HG02642 (cell line): ENCODE measurements around the gene HLTF.
"Not testable (repeated sequence)": the region's sequence is repeated elsewhere in the genome, so short reads cannot be mapped to it uniquely, and the experiment has no call there.

ENCODE experiments used
- ATAC-seq: cut with Tn5 transposase; IDR thresholded peaks from one replicate; pipeline ENCODE4 v1.9.1; 2021; ENCODE audit warnings: mild to moderate bottlenecking; ENCODE audit not compliant: unreplicated experiment, poor library complexity

HLTF gene, protein sequence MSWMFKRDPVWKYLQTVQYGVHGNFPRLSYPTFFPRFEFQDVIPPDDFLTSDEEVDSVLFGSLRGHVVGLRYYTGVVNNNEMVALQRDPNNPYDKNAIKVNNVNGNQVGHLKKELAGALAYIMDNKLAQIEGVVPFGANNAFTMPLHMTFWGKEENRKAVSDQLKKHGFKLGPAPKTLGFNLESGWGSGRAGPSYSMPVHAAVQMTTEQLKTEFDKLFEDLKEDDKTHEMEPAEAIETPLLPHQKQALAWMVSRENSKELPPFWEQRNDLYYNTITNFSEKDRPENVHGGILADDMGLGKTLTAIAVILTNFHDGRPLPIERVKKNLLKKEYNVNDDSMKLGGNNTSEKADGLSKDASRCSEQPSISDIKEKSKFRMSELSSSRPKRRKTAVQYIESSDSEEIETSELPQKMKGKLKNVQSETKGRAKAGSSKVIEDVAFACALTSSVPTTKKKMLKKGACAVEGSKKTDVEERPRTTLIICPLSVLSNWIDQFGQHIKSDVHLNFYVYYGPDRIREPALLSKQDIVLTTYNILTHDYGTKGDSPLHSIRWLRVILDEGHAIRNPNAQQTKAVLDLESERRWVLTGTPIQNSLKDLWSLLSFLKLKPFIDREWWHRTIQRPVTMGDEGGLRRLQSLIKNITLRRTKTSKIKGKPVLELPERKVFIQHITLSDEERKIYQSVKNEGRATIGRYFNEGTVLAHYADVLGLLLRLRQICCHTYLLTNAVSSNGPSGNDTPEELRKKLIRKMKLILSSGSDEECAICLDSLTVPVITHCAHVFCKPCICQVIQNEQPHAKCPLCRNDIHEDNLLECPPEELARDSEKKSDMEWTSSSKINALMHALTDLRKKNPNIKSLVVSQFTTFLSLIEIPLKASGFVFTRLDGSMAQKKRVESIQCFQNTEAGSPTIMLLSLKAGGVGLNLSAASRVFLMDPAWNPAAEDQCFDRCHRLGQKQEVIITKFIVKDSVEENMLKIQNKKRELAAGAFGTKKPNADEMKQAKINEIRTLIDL

DNA sequence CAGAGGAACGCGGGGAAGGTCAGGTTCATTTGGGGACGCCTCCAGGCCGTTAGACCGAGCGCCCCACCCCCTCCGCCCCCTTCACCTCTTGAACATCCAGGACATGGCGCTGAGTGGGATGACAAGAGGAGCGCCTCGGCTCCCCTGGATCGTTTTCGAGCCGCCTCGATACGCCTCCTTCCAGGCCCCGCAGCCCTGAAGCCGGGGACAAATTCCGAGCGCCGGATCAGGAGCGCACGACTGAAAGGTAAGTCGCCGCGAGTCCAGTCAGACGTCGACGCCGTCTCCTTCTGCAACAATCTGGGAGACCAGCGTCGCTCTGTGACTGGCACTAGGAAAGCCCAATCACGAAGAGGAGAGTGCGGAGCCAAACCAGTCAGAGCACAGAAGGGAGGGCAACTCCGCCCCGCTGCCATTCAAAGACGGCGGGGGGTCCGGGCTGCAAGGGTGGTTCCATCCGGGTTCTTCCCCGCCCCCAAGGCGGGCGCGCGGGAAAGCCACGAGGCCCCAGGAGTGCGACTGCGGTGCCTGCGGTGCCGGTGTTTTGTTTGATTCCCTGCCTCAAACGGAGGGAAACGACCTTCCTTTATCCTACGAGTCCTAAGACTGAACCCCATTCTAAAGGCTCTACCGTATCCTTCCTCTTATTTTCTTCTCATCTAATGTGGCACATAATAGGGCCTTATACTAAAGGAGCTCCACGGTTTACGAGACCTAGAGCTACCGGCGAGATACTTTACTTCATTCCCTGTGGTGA, at the start of gene HLTF:
Gene HLTF (minus strand): TSS at position 302 of the 757 bp plus-strand sequence. CDS start 197 bp downstream, at position 105.
- peak; percentile 99 for ATAC-seq

DNA sequence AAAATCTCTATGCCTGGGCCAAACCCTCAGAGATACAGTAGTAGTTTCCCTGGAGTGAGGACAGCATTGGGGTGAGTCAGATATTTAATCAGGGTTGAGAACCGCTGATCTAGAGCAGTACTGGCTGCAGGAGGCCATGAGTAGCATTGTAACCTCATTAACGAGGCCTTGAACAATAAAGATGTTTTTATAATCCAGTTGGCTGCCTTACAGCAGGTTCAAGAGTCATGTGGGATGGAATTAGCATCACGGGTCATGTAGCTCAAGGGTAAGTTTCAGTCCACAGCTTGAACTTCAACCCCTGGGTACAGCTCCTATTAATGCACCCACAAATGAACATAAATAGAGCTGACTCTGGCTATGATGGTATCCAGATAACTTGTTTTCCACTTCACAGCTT, 48.2 kb upstream of the HLTF start:
- ATAC-seq: no peak

- ATAC-seq: no peak
These were observed 45.3 kb upstream of the HLTF start for GRCh38 chr3:149131589-149131988.

GRCh38 chr3:149129326-149130205, 43.2 kb upstream of the HLTF start, which contains the start of gene HPS3:
HPS3 (plus strand) TSS chr3:149129638; CDS start chr3:149129724, 86 bp downstream.
- ATAC-seq: peak; percentile 95

- no peak for ATAC-seq
These were observed 42.5 kb upstream of the HLTF start for GRCh38 chr3:149128821-149129220.

DNA sequence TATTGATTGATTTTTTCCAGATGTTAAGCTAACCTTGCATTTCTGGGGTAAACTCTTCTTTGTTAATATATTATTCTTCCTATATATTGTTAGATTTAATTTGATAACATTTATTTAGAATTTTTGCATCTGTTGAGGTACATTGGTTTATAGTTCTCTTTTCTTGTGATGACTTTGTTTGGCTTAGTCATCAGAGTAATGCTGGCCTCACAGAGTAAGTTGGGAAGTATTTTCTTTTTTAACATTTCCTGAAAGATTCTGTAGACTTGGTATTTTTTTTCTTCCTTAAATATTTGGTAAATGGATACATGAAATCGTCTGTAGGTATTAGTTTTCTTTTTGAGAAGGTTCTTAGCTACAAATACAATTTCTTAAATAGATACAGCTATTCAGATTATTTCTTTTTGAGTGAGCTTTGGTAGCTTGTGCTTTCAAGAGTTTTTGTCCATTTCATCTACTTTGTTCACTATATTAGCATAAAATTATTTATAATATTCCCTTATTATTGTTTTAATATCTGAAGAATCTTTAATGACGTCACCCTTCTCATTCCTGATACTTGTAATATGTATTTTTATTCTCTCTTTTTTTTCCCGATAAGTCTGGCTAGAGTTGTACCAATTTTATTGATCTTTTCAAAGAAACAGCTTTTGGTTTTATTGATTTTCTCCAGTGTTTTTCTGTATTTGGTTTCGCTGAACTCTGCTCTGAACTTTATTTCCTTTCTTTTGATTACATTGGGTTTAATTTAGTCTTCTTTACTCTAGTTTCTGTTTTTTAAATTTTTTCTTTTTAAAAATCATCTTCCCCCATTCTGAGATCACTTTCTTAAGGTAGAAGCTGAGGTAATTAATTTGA, 36.6 kb upstream of the HLTF start:
- no peak for ATAC-seq

- ATAC-seq: peak; percentile 85
These were observed 34.0 kb upstream of the HLTF start for GRCh38 chr3:149120051-149120972.

- ATAC-seq: no peak
These were observed 33.1 kb upstream of the HLTF start for GRCh38 chr3:149119466-149119865.

DNA sequence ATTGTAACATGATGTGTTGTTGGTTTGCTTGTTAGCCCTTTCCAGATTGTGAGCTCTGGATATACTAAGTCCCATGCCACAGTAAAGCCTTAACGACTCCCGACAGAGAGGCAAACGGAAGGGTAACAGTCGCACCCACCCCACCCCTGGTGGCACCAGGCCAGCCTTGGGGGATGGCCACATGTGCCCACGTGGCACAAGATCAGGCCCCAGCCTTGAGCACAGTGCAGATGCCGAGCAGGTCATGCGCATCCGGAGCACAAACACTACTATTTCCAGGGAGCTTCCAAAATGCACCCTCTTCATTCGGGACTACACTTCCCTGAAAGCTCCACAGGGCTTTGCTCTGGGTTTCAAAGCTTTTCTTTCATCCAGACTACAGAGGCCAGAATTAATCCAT, 32.4 kb upstream of the HLTF start:
- no peak for ATAC-seq

DNA sequence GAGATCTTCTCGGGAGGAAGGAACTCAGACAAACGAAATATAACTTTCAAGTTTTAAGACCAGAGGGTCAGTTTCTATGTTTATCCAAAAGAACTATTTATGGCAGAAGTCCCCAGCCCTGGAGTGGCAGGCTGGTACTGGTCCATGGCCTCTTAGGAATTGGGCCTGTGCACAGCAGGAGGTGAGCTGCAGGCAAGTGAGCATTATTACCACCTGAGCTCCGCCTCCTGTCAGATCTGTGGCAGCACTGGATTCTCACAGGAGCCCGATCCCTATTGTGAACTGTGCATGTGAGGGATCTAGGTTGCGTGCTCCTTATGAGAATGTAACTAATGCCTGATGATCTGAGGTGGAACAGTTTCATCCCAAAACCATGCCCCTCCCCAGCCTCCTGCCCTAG, 28.8 kb upstream of the HLTF start:
- no peak for ATAC-seq

DNA sequence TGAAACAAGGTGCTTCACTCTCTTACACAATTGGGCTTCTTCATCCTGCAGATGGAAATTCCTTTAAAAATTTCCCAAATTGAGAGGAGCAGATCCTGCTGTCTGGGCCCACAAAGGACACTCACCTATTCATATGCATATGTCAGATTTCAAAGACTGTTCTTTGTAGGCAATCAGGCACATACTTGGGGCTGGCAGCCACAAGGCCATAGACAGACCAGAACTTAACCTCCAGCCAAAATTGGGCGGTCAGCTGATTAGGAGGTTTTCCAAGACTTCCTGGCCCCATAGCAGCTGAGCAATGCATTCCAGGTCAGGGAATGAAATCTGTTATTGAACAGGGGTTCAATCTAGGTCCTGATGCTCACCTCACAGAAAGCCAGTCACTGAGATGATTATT, 28.1 kb upstream of the HLTF start:
- no peak for ATAC-seq

GRCh38 chr3:149104484-149104883, 18.2 kb upstream of the HLTF start:
- ATAC-seq: no peak

DNA sequence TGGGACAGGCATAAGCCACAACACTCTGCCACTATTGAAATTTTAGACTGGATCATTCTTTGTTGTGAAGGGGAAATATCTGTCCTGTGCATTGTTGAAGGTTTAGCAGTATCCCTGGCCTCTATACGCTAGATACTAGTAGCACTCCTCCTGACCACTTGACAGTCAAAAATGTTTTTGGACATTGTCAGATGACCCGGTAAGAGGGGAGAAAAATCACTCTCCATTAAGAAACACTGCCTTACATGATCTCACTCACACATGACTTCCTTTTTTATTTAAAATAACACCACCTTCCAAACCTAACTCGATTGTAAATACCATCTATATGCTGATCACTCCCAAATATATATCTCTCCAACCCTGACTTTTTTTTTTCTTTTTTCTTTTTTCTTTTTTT, 15.3 kb upstream of the HLTF start:
- no peak for ATAC-seq

DNA sequence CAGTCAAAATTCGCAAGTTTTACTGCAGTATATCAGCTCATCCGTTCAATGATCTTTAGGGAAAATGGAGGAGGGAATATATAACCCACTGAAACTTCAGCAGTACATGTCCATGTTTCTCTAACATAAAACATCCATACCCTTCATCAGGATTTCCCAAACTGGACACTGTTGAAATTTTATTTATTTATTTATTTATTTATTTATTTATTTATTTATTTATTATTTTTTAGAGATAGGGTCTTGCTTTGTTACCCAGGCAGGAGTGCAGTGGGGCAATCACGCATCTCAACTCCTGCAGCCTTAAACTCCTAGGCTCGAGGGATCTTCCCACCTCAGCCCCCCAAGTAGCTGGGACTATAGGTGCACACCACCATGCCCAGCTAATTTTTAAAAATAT, 14.8 kb upstream of the HLTF start:
- no peak for ATAC-seq

GRCh38 chr3:149097987-149098386, 11.7 kb upstream of the HLTF start:
- not testable (repeated sequence) for ATAC-seq

- peak; percentile 81 for ATAC-seq
These were observed 9.2 kb upstream of the HLTF start for GRCh38 chr3:149095487-149095886.

- ATAC-seq: no peak
These were observed 5.7 kb upstream of the HLTF start for GRCh38 chr3:149091983-149092382.
